Activated CD8-positive, alpha-beta memory T cell treated with anti-CD3 and anti-CD28 coated beads, Interleukin-2, amount 50 U/mL, for 1 hour (primary cell): ENCODE data around the gene SNX25.

Experiments used
- DNase-seq: peaks from one replicate; pipeline ENCODE4 v3.0.0-alpha.2; 2020; ENCODE audit errors: extremely low read depth

Gene SNX25

GRCh38 chr4:185411849-185412248 lies 202.5 kb downstream of the SNX25 start:
- no peak for DNase-seq

DNA sequence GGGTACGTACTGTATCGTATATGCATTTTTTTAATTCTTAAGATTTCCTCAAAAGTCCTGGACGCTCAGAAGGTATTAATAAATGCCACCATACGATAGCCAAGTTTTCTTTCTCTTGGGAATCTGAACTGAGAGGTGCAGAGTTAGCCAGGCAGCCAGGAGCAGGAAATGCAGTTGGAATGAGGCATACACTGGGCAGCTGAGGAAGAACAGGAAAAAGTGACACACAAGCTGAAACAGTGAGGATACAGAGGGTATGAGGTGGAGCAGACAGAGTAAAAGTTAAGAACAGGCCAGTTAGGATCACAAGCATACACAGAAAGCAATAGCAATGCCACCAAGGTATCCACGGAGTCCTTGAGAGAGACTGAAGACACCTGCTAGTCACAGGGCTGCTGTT lies 203.0 kb downstream of the SNX25 start:
- no peak for DNase-seq
